Lung (tissue), 12 donors: ENCODE data around the gene STAT5B. TPM values are rescaled to one million over a fixed set of nuclear protein-coding genes. Genes with fewer than 3 reads are reported as not detected.
"Not testable (repeated sequence)": the region's sequence is repeated elsewhere in the genome, so short reads cannot be mapped to it uniquely, and the experiment has no call there.

Experiments
- ATAC-seq: fragments of 200-7000 bp; cut with Tn5 transposase; one replicate; pipeline ENCODE4 v1.9.1; 2020; ENCODE audit warnings: moderate number of reproducible peaks; ENCODE audit not compliant: insufficient read depth, low FRiP score
- DNase-seq, 3 donors: peaks; one replicate each; pipeline ENCODE4 v3.0.0-alpha.2; 2013 to 2017
- H3K27ac ChIP-seq, 2 donors: one replicate each; pipeline ENCODE4 v1.5.1; 2013; ENCODE audit warnings: mild to moderate bottlenecking in 2 of 2, moderate library complexity in 2 of 2, control low read depth in 1 of 2, inconsistent platforms in 1 of 2, low read depth in 1 of 2, low read length in 1 of 2
- H3K27me3 ChIP-seq, 3 donors: one replicate each; pipeline ENCODE4 v1.5.1; 2013; ENCODE audit warnings: low read length in 2 of 3; ENCODE audit not compliant: control insufficient read depth in 3 of 3, insufficient read depth in 3 of 3
- H3K36me3 ChIP-seq, 4 donors: one replicate each; pipeline ENCODE4 v1.5.1; 2013; ENCODE audit warnings: low read length in 4 of 4, mild to moderate bottlenecking in 1 of 4, moderate library complexity in 1 of 4; ENCODE audit not compliant: control insufficient read depth in 4 of 4, insufficient read depth in 4 of 4
- H3K4me1 ChIP-seq, 5 donors: one replicate each; pipeline ENCODE4 v1.5.1; 2013; ENCODE audit warnings: low read length in 5 of 5, mild to moderate bottlenecking in 2 of 5, moderate library complexity in 1 of 5; ENCODE audit not compliant: control insufficient read depth in 5 of 5, insufficient read depth in 5 of 5
- H3K4me3 ChIP-seq: one replicate; pipeline ENCODE4 v1.5.1; 2013; ENCODE audit warnings: mild to moderate bottlenecking, control low read depth, moderate library complexity
- H3K9ac ChIP-seq, 2 donors: one replicate each; pipeline ENCODE4 v1.5.1; 2013; ENCODE audit warnings: low read length in 2 of 2, control low read depth in 1 of 2; ENCODE audit not compliant: insufficient read depth in 1 of 2
- H3K9me3 ChIP-seq, 4 donors: one replicate each; pipeline ENCODE4 v1.5.1; 2013; ENCODE audit warnings: low read length in 3 of 4, mild to moderate bottlenecking in 1 of 4, moderate library complexity in 1 of 4; ENCODE audit not compliant: control insufficient read depth in 4 of 4, insufficient read depth in 3 of 4
- WGBS, 2 donors: extraction: QIAGEN DNeasy Blood & Tissue Kit; methylation state at CpG; one replicate each; pipeline ENCODE4 v1.1.7; 2013; 5-methylcytosine and 5-hydroxymethylcytosine counted together
- polyA plus RNA-seq, 2 donors: library from polyadenylated mRNA; stranded (reverse); fragments of 200-250 nt; gene quantifications; one replicate each; pipeline ENCODE4 v1.2.1, GENCODE V29; 2013
- total RNA-seq, 2 donors: library from RNA; depleted of rRNA in 1 of 2; stranded (reverse); fragments of >200 nt in 1 of 2; gene quantifications; one replicate each; pipeline ENCODE4 v1.2.1, GENCODE V29; 2014 to 2021
- TF ChIP-seq, protein P1 (sequence below): IDR thresholded peaks from 2 replicates; pipeline ENCODE4 v1.5.1; 2012; ENCODE audit warnings: mild to moderate bottlenecking; ENCODE audit errors: control extremely low read depth, extremely low read depth
- donor health status: control.
- donor health status: control.
- donor health status: Bipolar disorder and iron deficiency.
- donor health status: healthy.
- donor health status: DM: yes; HTN: yes; CAD: no.

STAT5B gene
- total and polyA plus RNA-seq, 4 donors: 23.3 to 53.6 (median 48.1) TPM

DNA sequence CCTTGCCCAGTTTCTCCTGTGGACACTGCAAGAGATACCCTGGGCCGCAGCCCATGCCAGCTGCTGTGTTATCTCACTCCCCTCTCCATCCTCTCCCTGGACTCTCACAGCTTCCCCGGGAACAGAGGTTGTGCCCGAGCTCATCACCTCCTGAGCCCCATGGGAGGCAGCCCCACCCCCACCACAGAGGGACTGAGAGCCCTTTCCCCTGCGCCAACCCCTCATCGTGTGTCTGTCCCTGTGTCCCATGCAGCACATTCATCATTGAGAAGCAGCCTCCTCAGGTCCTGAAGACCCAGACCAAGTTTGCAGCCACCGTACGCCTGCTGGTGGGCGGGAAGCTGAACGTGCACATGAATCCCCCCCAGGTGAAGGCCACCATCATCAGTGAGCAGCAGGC lies 24.8 kb upstream of the STAT5B start:
- WGBS, 2 donors: 91 to 93% methylated on average over 9 of the region's 9 CpGs
- H3K4me3 ChIP-seq: no peak overlapping the region
- no peaks in the 10 kb centered on the region for H3K27me3 ChIP-seq
- no peaks in the 10 kb centered on the region for H3K4me1 ChIP-seq
- TF ChIP-seq, protein P1, sequence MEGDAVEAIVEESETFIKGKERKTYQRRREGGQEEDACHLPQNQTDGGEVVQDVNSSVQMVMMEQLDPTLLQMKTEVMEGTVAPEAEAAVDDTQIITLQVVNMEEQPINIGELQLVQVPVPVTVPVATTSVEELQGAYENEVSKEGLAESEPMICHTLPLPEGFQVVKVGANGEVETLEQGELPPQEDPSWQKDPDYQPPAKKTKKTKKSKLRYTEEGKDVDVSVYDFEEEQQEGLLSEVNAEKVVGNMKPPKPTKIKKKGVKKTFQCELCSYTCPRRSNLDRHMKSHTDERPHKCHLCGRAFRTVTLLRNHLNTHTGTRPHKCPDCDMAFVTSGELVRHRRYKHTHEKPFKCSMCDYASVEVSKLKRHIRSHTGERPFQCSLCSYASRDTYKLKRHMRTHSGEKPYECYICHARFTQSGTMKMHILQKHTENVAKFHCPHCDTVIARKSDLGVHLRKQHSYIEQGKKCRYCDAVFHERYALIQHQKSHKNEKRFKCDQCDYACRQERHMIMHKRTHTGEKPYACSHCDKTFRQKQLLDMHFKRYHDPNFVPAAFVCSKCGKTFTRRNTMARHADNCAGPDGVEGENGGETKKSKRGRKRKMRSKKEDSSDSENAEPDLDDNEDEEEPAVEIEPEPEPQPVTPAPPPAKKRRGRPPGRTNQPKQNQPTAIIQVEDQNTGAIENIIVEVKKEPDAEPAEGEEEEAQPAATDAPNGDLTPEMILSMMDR: no peak
- ATAC-seq (no peak), DNase-seq (no peak)
- no peak overlapping the region for H3K9ac ChIP-seq
- H3K27ac ChIP-seq: no peak overlapping the region
- H3K36me3 ChIP-seq: peaks cover 0 to 35% (median 1%) of the 10 kb centered on the region in 4 donors
- no peaks in the 10 kb centered on the region for H3K9me3 ChIP-seq

DNA sequence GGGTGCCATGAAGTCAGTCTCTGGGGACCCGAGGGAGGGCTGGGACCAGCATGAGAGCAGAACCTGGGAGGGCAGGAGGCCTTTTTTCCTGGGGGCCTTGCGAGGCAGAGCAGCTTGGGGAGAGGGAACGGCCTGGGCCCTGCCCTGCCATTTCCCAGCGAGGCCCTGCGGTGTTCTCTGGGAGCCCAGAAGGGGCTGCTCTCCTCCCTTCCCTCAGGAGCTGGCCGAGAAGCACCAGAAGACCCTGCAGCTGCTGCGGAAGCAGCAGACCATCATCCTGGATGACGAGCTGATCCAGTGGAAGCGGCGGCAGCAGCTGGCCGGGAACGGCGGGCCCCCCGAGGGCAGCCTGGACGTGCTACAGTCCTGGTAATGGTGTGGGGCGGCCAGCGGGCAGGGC lies 23.7 kb upstream of the STAT5B start:
- not testable (repeated sequence) for H3K27me3 ChIP-seq, DNase-seq, H3K9me3 ChIP-seq, ATAC-seq, H3K27ac ChIP-seq, H3K4me3 ChIP-seq, H3K4me1 ChIP-seq, H3K9ac ChIP-seq
- peaks cover 0 to 37% (median 3%) of the 10 kb centered on the region in 4 donors for H3K36me3 ChIP-seq
- WGBS, 2 donors: 100% methylated on average over 2 of the region's 17 CpGs; no CpG with 5 or more reads in 1 of the 2 donors

DNA sequence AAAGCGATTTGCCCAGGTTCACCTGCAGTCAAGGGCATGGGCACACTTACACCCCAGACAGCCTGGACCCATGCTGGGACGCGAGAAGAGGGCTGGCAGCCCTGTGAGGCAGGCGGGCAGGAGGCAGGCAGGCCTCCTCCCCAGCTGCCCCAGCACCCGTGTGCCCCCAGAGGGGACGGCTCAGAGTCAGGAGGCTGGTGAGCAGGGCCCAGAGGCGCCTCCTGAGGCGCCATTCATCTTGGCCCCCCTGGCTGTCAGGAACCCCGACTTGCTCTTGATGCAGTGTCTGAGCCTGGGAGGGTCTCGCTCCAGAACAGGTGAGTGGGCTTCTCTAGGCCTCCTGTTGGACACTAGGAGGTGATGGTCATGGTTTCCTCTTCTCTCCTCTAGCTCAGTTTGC lies 23.2 kb upstream of the STAT5B start:
- H3K9me3 ChIP-seq, ATAC-seq, DNase-seq, H3K27ac ChIP-seq, H3K4me3 ChIP-seq, H3K27me3 ChIP-seq, H3K4me1 ChIP-seq, H3K9ac ChIP-seq: not testable (repeated sequence)
- WGBS, 2 donors: 93% methylated on average over 10 of the region's 10 CpGs
- peaks cover 0 to 34% (median 2%) of the 10 kb centered on the region in 4 donors for H3K36me3 ChIP-seq

DNA sequence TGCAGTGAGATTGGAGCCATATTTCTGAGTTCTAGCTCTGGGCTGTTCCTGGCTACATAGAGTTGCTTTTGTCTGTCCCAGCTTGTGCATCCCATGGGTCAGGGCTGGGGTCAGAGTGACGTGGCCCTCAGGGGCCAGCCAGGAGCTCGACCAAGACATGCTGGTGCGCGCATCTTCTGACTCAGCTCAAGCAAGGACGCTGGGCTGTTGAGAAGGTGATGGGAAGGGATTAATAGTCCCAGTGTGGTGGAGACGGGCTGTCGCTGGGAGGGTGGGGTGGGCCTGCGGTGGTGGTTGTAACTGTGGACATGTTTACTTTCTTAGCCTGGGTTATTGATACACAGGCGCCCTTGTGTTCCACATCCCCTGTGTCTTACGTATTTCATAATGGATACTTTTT lies 21.6 kb upstream of the STAT5B start:
- not testable (repeated sequence) for H3K4me1 ChIP-seq, H3K4me3 ChIP-seq, H3K27me3 ChIP-seq, H3K27ac ChIP-seq, H3K9ac ChIP-seq, ATAC-seq, DNase-seq, H3K9me3 ChIP-seq
- peaks cover 0 to 31% (median 1%) of the 10 kb centered on the region in 4 donors for H3K36me3 ChIP-seq
- 85 to 95% methylated on average over 9 to 10 of the region's 10 CpGs for WGBS, 2 donors

GRCh38 chr17:42296012-42296411 lies 19.8 kb upstream of the STAT5B start:
- H3K27me3 ChIP-seq: no peaks in the 10 kb centered on the region
- no peaks in the 10 kb centered on the region for H3K4me1 ChIP-seq
- 96 to 98% methylated on average over 3 of the region's 3 CpGs for WGBS, 2 donors
- H3K4me3 ChIP-seq: no peak overlapping the region
- ATAC-seq (no peak), DNase-seq (no peak)
- H3K9me3 ChIP-seq: no peaks in the 10 kb centered on the region
- H3K9ac ChIP-seq: no peak overlapping the region
- TF ChIP-seq, protein P1: no peak
- peaks cover 0 to 22% (median 1%) of the 10 kb centered on the region in 4 donors for H3K36me3 ChIP-seq
- H3K27ac ChIP-seq: no peak overlapping the region
